Epithelial cell of proximal tubule (primary cell): ENCODE results near the gene PANK4. TPM values are rescaled to one million over a fixed set of nuclear protein-coding genes. Genes with fewer than 3 reads are reported as not detected.

Experiments
- DNase-seq: peaks from one replicate; pipeline ENCODE4 v3.0.0-alpha.2; 2011; ENCODE audit warnings: low read depth
- H3K4me3 ChIP-seq: 2 replicates; pipeline ENCODE4 v1.5.1; 2011; ENCODE audit warnings: low read depth, mild to moderate bottlenecking, low read length
- total RNA-seq: library from RNA; depleted of rRNA; stranded (reverse); fragments of >200 nt; gene quantifications from 2 replicates; pipeline ENCODE4 v1.2.3, GENCODE V29; 2015
- TF ChIP-seq, protein P1 (sequence below): conservative IDR thresholded peaks from 2 replicates; pipeline ENCODE4 v1.5.1; 2012; ENCODE audit warnings: low read depth, mild to moderate bottlenecking, low read length

PANK4 gene
- total RNA-seq, 1 donor from 2014 or later, result 29.8 TPM

DNA sequence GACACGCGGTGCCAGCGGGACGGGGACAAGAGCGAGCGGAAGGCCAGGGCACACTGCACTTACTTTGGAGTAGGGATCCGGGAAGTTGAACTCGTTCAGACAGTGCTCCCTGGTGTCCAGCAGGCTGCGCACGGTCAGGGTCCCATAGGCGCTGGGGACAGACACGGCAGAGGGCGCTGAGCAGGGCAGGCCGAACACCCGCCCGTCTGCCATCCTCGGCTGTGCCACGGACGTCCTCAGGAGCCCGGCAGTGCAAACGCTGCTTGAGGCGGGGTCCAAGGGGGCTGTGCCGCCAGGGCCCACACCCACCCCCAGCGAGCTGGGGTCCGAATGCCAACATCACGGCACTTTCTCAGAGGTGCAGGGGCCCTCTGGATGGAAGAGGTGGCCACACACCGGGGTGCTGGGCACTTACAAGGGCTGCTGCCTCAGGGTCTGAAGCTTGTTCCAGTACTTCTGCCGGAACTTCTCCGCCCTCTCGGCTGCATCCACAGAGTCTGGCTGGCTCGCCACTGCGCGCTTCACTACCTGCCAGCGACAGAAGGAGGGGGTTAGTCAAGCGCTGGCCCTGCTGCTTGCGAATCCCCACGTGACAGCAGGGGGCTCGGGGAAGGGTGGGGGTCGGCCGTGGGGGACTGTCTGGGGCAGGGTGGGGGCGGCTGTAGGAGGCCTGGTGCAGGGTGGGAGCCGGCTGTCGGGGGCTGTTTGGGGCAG lies 12.3 kb downstream of the PANK4 start:
- DNase-seq, result no peak
- H3K4me3 ChIP-seq, result no peak overlapping the region
- TF ChIP-seq, protein P1, sequence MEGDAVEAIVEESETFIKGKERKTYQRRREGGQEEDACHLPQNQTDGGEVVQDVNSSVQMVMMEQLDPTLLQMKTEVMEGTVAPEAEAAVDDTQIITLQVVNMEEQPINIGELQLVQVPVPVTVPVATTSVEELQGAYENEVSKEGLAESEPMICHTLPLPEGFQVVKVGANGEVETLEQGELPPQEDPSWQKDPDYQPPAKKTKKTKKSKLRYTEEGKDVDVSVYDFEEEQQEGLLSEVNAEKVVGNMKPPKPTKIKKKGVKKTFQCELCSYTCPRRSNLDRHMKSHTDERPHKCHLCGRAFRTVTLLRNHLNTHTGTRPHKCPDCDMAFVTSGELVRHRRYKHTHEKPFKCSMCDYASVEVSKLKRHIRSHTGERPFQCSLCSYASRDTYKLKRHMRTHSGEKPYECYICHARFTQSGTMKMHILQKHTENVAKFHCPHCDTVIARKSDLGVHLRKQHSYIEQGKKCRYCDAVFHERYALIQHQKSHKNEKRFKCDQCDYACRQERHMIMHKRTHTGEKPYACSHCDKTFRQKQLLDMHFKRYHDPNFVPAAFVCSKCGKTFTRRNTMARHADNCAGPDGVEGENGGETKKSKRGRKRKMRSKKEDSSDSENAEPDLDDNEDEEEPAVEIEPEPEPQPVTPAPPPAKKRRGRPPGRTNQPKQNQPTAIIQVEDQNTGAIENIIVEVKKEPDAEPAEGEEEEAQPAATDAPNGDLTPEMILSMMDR, result no peak

GRCh38 chr1:2512862-2513421 lies 13.5 kb downstream of the PANK4 start:
- TF ChIP-seq, protein P1, result no peak
- H3K4me3 ChIP-seq, result no peak overlapping the region
- DNase-seq, result no peak

DNA sequence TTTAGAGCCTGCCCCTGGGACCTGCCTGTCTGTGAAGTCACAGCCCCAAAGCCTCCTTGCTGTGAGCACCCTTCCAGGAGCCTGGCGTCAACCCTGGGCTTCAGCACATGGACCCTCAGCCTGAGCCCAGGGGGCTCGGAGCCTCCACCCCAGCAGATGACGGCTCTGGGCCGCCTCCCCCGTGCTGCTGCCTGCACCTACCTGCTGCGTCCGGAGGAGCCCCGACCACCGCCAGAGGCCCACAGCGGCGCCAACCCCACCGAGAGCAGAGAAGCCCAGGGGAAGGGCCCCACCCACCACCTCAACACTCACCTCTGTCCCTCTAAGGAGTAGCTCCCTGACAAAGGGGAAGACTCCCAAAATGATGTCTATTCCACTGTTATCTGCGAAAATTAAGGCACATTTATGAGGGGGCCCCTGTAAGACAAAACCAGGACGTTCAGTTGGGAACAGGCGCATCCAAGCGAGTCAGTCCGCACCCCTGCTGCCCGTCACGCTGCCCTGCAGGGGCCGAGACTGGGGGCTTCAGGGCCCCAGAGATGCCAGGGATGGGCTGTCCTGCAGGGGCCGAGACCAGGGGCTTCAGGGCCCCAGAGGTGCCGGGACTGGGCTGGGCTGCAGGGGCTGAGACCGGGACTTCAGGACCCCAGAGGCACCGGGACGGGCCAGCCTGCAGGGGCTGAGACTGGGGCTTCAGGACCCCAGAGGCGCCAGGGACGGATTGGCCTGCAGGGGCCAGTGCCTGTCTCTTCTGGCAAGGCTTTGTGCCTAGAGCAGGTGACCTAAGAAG lies 15.8 kb downstream of the PANK4 start:
- TF ChIP-seq, protein P1, result no peak
- no peak for DNase-seq
- no peak overlapping the region for H3K4me3 ChIP-seq

- DNase-seq, result no peak
- H3K4me3 ChIP-seq, result no peak overlapping the region
- TF ChIP-seq, protein P1, result no peak
Observed at GRCh38 chr1:2509589-2509988, 16.8 kb downstream of the PANK4 start.

DNA sequence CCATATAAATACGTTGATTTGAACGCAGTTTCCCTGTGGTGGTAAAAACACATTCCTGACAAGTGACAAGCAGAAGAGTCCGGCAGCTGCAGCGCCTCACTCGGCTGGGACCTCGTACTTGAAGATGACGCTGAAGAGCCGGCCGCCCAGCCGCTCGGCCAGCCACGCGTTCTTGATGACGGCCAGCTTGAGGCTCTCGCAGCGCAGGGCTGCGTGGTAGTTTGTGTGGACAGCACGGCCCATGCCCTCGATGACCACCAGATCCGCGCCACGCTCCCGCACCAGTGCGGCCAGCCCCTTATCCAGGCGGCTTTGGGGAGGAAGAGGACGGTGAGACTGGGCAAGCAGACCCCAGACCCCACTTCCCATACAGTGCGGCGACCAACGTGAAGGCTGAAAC lies 17.6 kb downstream of the PANK4 start:
- no peak for DNase-seq
- H3K4me3 ChIP-seq, result no peak overlapping the region
- TF ChIP-seq, protein P1, result no peak

GRCh38 chr1:2508180-2508579 lies 18.2 kb downstream of the PANK4 start:
- TF ChIP-seq, protein P1, result no peak
- no peak for DNase-seq
- no peak overlapping the region for H3K4me3 ChIP-seq
